H9 (cell line): ENCODE measurements around the gene SRSF10. TPM values are rescaled to one million over a fixed set of nuclear protein-coding genes. Genes with fewer than 3 reads are reported as not detected.

Source experiments
- DNase-seq: peaks from one replicate; pipeline ENCODE4 v3.0.0-alpha.2; 2017
- H2AFZ ChIP-seq: one replicate; pipeline ENCODE4 v1.6.1; 2013; ENCODE audit warnings: mild to moderate bottlenecking, low read length, control low read depth, moderate library complexity
- H2AK5ac ChIP-seq: 2 replicates; pipeline ENCODE4 v1.6.1; 2013; ENCODE audit warnings: low read length, control low read depth, mixed read lengths; ENCODE audit not compliant: insufficient read length
- H2BK120ac ChIP-seq: one replicate; pipeline ENCODE4 v1.6.1; 2013; ENCODE audit warnings: low read depth, mild to moderate bottlenecking, low read length, control low read depth, inconsistent platforms; ENCODE audit not compliant: poor library complexity, severe bottlenecking
- H2BK12ac ChIP-seq: 2 replicates; pipeline ENCODE4 v1.6.1; 2013; ENCODE audit warnings: low read length, control low read depth, mixed read lengths, low read depth; ENCODE audit not compliant: insufficient read length
- H2BK15ac ChIP-seq: 2 replicates; pipeline ENCODE4 v1.6.1; 2013; ENCODE audit warnings: low read depth, low read length, control low read depth
- H2BK20ac ChIP-seq: one replicate; pipeline ENCODE4 v1.6.1; 2013; ENCODE audit warnings: low read depth, mild to moderate bottlenecking, low read length, control low read depth, inconsistent platforms; ENCODE audit not compliant: poor library complexity, severe bottlenecking
- H2BK5ac ChIP-seq: 2 replicates; pipeline ENCODE4 v1.6.1; 2013; ENCODE audit warnings: low read length, control low read depth, mixed read lengths; ENCODE audit not compliant: insufficient read length
- H3K14ac ChIP-seq: 2 replicates; pipeline ENCODE4 v1.6.1; 2013; ENCODE audit warnings: low read length, control low read depth; ENCODE audit not compliant: insufficient read depth
- H3K18ac ChIP-seq: 2 replicates; pipeline ENCODE4 v1.6.1; 2013; ENCODE audit warnings: low read depth, mild to moderate bottlenecking, mixed read lengths, low read length, control low read depth; ENCODE audit not compliant: insufficient read length
- H3K23ac ChIP-seq: 2 replicates; pipeline ENCODE4 v1.6.1; 2013; ENCODE audit warnings: low read length, control low read depth, mixed read lengths, low read depth; ENCODE audit not compliant: insufficient read length
- H3K23me2 ChIP-seq: 2 replicates; pipeline ENCODE4 v1.6.1; 2013; ENCODE audit warnings: low read depth, mild to moderate bottlenecking, mixed read lengths, low read length, control low read depth; ENCODE audit not compliant: insufficient read length, poor library complexity, severe bottlenecking
- H3K27ac ChIP-seq: 2 replicates; pipeline ENCODE4 v1.5.1; 2013; ENCODE audit warnings: low read length, control low read depth, mixed read lengths, low read depth; ENCODE audit not compliant: insufficient read length
- H3K27me3 ChIP-seq: 2 replicates; pipeline ENCODE4 v1.6.1; 2013; ENCODE audit warnings: low read length, control low read depth, inconsistent platforms; ENCODE audit not compliant: insufficient read depth
- H3K4ac ChIP-seq: 2 replicates; pipeline ENCODE4 v1.6.1; 2013; ENCODE audit warnings: low read depth, mild to moderate bottlenecking, control low read depth, inconsistent platforms, low read length, moderate library complexity
- H3K4me1 ChIP-seq: 2 replicates; pipeline ENCODE4 v1.6.1; 2013; ENCODE audit warnings: low read length, control low read depth, inconsistent platforms; ENCODE audit not compliant: insufficient read depth
- H3K4me2 ChIP-seq: 2 replicates; pipeline ENCODE4 v1.6.1; 2013; ENCODE audit warnings: low read length, control low read depth, mixed read lengths; ENCODE audit not compliant: insufficient read length, insufficient read depth
- H3K56ac ChIP-seq: 2 replicates; pipeline ENCODE4 v1.6.1; 2013; ENCODE audit warnings: low read depth, mild to moderate bottlenecking, mixed read lengths, low read length, control low read depth; ENCODE audit not compliant: insufficient read length
- H3K79me1 ChIP-seq: 2 replicates; pipeline ENCODE4 v1.6.1; 2013; ENCODE audit warnings: low read depth, mild to moderate bottlenecking, moderate library complexity, low read length, control low read depth, inconsistent platforms; ENCODE audit not compliant: insufficient read depth, poor library complexity, severe bottlenecking
- H3K79me2 ChIP-seq: 2 replicates; pipeline ENCODE4 v1.6.1; 2013; ENCODE audit warnings: low read length, control low read depth, inconsistent platforms; ENCODE audit not compliant: insufficient read depth
- H3K9ac ChIP-seq: 2 replicates; pipeline ENCODE4 v1.6.1; 2013; ENCODE audit warnings: low read length, control low read depth, mixed read lengths; ENCODE audit not compliant: insufficient read length; ENCODE audit errors: extremely low read depth
- H3K9me3 ChIP-seq: one replicate; pipeline ENCODE4 v1.6.1; 2013; ENCODE audit warnings: low read depth, low read length, inconsistent platforms; ENCODE audit not compliant: control insufficient read depth
- H3T11ph ChIP-seq: one replicate; pipeline ENCODE4 v1.6.1; 2013; ENCODE audit warnings: mild to moderate bottlenecking, low read length, control low read depth, inconsistent platforms
- H4K20me1 ChIP-seq: one replicate; pipeline ENCODE4 v1.6.1; 2013; ENCODE audit not compliant: control insufficient read depth, insufficient read length, insufficient read depth
- H4K5ac ChIP-seq: 2 replicates; pipeline ENCODE4 v1.6.1; 2013; ENCODE audit warnings: low read depth, mild to moderate bottlenecking, mixed read lengths, low read length, control low read depth; ENCODE audit not compliant: insufficient read length
- H4K8ac ChIP-seq: replicated peaks from 2 replicates; pipeline ENCODE4 v1.6.1; 2013; ENCODE audit warnings: low read length, control low read depth, mixed read lengths, low read depth; ENCODE audit not compliant: insufficient read length
- H4K91ac ChIP-seq: 2 replicates; pipeline ENCODE4 v1.6.1; 2013; ENCODE audit warnings: low read depth, mild to moderate bottlenecking, moderate library complexity, mixed read lengths, low read length, control low read depth; ENCODE audit not compliant: insufficient read length
- H3K27ac Mint-ChIP-seq, 3 experiments: 2 replicates in 2 of 3; 3 replicates in 1 of 3; pipeline ENCODE4 v1.8.0; 2020 to 2021; ENCODE audit warnings: mixed read lengths in 3 of 3, mild to moderate bottlenecking in 1 of 3, moderate library complexity in 1 of 3
- H3K27me3 Mint-ChIP-seq: 2 replicates; pipeline ENCODE4 v1.8.0; 2021; ENCODE audit warnings: low read depth, mild to moderate bottlenecking, moderate library complexity, mixed read lengths
- H3K36me3 Mint-ChIP-seq, 3 experiments: 2 replicates in 2 of 3; 3 replicates in 1 of 3; pipeline ENCODE4 v1.8.0; 2020 to 2021; ENCODE audit warnings: low read depth in 3 of 3, mixed read lengths in 3 of 3; ENCODE audit not compliant: insufficient read depth in 1 of 3
- H3K4me1 Mint-ChIP-seq, 2 experiments: 2 replicates each; pipeline ENCODE4 v1.8.0; 2020; ENCODE audit warnings: mixed read lengths in 2 of 2
- H3K4me3 Mint-ChIP-seq, 2 experiments: 2 replicates in 1 of 2; 3 replicates in 1 of 2; pipeline ENCODE4 v1.8.0; 2020 to 2021; ENCODE audit warnings: mild to moderate bottlenecking in 2 of 2, mixed read lengths in 2 of 2, moderate library complexity in 1 of 2
- H3K9me3 Mint-ChIP-seq, 2 experiments: 2 replicates in 1 of 2; 3 replicates in 1 of 2; pipeline ENCODE4 v1.8.0; 2020; ENCODE audit warnings: mild to moderate bottlenecking in 2 of 2, mixed read lengths in 2 of 2, moderate library complexity in 1 of 2
- CTCF ChIP-seq: fragments of 200-600 bp; sonication (generic); conservative IDR thresholded peaks from 3 replicates; pipeline ENCODE4 v1.8.0; 2021; ENCODE audit warnings: antibody characterized with exemption, mild to moderate bottlenecking
- WGBS: extraction: QIAGEN DNeasy Blood & Tissue Kit; methylation state at CpG from one replicate; pipeline ENCODE4 v1.1.7; 2013; ENCODE audit warnings: missing lambda C conversion rate, low lambda C conversion rate, mixed read lengths; ENCODE audit not compliant: insufficient read length; ENCODE audit errors: extremely low coverage; 5-methylcytosine and 5-hydroxymethylcytosine counted together
- total RNA-seq: library from RNA; stranded (reverse); gene quantifications from 2 replicates; pipeline ENCODE4 v1.2.1, GENCODE V29; 2021

SRSF10 gene
- total RNA-seq, 1 experiment from 2014 or later, result 238 TPM

- H3K4me1 ChIP-seq, result no peaks in the 10 kb centered on the region
- no peak overlapping the region for H2BK12ac ChIP-seq
- H4K8ac ChIP-seq, result no peak overlapping the region
- H3K27me3 ChIP-seq, result no peaks in the 10 kb centered on the region
- no peak overlapping the region for H3K4me2 ChIP-seq
- no peak overlapping the region for H2BK20ac ChIP-seq
- no CpG with 5 or more reads among the region's 5 CpGs for WGBS
- Mint-ChIP-seq H3K4me1 (peaks cover 10 to 13% of the 10 kb centered on the region in 2 experiments), H3K4me3 (no peak overlapping the region), H3K9me3 (no peaks in the 10 kb centered on the region), H3K27ac (peak overlapping the region in 1 of 3 experiments; percentile 82; a peak in 2 of 7 replicates), H3K27me3 (no peaks in the 10 kb centered on the region), H3K36me3 (peaks cover 23 to 70% (median 46%) of the 10 kb centered on the region in 3 experiments)
- no peak overlapping the region for H3K56ac ChIP-seq
- H2BK120ac ChIP-seq, result no peak overlapping the region
- no peak overlapping the region for H3T11ph ChIP-seq
- no peak overlapping the region for H2BK5ac ChIP-seq
- no peak for DNase-seq
- H3K23me2 ChIP-seq, result no peaks in the 10 kb centered on the region
- H3K14ac ChIP-seq, result no peak overlapping the region
- no peak overlapping the region for H2BK15ac ChIP-seq
- no peak overlapping the region for H3K18ac ChIP-seq
- H3K9me3 ChIP-seq, result no peaks in the 10 kb centered on the region
- no peak overlapping the region for H4K5ac ChIP-seq
- H3K79me1 ChIP-seq, result no peaks in the 10 kb centered on the region
- no peak overlapping the region for H3K23ac ChIP-seq
- peaks cover 7% of the 10 kb centered on the region; the same call in 1 of the 2 replicates for H3K79me2 ChIP-seq
- H3K27ac ChIP-seq, result no peak overlapping the region
- no peaks in the 10 kb centered on the region for H4K20me1 ChIP-seq
- no peak overlapping the region for H3K9ac ChIP-seq
- no peak overlapping the region for H4K91ac ChIP-seq
- no peak for TF ChIP-seq CTCF
- H2AK5ac ChIP-seq, result no peak overlapping the region
- no peak overlapping the region for H2AFZ ChIP-seq
- H3K4ac ChIP-seq, result no peak overlapping the region
These were observed 15.1 kb downstream of the SRSF10 start for GRCh38 chr1:23964790-23965740.
